ENCODE measurements around the gene ADAMTS18.

ADAMTS18 gene

DNA sequence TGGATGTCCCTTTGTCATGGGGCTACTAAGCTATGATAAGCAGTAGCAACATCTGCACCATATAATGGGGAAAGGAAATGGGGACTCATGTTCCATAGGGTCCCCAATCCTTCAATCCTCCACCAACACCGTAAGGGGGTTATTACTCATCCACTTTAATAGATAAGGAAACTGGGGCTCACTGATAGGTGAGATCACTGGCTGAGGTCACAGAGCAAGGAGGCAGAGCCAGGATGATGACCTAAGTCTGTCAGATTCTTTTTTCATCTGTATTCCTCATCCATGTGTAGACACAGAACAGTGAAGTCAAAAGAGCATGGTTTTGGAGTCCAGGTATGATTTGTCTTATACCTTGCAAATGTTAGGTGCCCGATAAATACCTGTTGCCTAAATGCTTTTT, 10.5 kb upstream of the ADAMTS18 start:
- no peak for TF ChIP-seq CTCF (IDR thresholded peaks at IDR 0.05; ENCODE audit: poor library complexity, severe bottlenecking)

DNA sequence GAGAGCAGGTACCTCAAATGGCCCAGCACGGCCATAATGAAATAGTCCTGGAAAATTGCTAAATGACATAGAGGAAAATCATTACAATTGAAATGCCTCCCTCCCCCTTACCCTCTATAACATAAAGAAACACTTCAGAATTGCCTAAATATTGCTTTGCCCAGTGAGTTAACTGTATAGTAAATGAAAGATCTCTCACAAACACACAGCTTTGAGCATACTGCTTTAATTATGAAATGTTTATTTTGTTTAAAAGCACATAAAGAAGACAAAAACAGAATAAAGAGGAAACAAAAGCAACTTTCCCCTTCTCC, 9.3 kb upstream of the ADAMTS18 start:
- ATAC-seq (ENCODE audit: low read depth) (no peak), DNase-seq (ENCODE audit: low spot score) (no peak)
- no peak overlapping the region for H3K4me3 ChIP-seq (ENCODE audit: severe bottlenecking)
- TF ChIP-seq CTCF (IDR thresholded peaks at IDR 0.05; ENCODE audit: poor library complexity, severe bottlenecking) = no peak
- no peaks in the 10 kb centered on the region for H3K36me3 ChIP-seq (ENCODE audit: low read depth)
- H3K9me3 ChIP-seq (ENCODE audit: severe bottlenecking) = no peaks in the 10 kb centered on the region
- H3K27ac ChIP-seq (ENCODE audit: poor library complexity, severe bottlenecking) = no peak overlapping the region
- H3K4me1 ChIP-seq (ENCODE audit: insufficient read depth, poor library complexity, severe bottlenecking) = no peaks in the 10 kb centered on the region
- peaks cover 38% of the 10 kb centered on the region for H3K27me3 ChIP-seq (ENCODE audit: insufficient read depth, poor library complexity, severe bottlenecking)

More for the DNA sequence above, 10.5 kb upstream of the ADAMTS18 start:
- Histone ChIP-seq H3K4me1 (ENCODE audit: insufficient read depth, poor library complexity, severe bottlenecking) (no peaks in the 10 kb centered on the region), H3K36me3 (ENCODE audit: low read depth) (no peaks in the 10 kb centered on the region), H3K9me3 (ENCODE audit: severe bottlenecking) (no peaks in the 10 kb centered on the region), H3K4me3 (ENCODE audit: severe bottlenecking) (no peak overlapping the region), H3K27ac (ENCODE audit: poor library complexity, severe bottlenecking) (no peak overlapping the region), H3K27me3 (ENCODE audit: insufficient read depth, poor library complexity, severe bottlenecking) (peaks cover 29% of the 10 kb centered on the region)
- ATAC-seq (ENCODE audit: low read depth) (no peak), DNase-seq (ENCODE audit: low spot score) (no peak)

- Histone ChIP-seq H3K27ac (ENCODE audit: poor library complexity, severe bottlenecking) (no peak overlapping the region), H3K36me3 (ENCODE audit: low read depth) (no peaks in the 10 kb centered on the region), H3K4me3 (ENCODE audit: severe bottlenecking) (no peak overlapping the region), H3K4me1 (ENCODE audit: insufficient read depth, poor library complexity, severe bottlenecking) (no peaks in the 10 kb centered on the region), H3K27me3 (ENCODE audit: insufficient read depth, poor library complexity, severe bottlenecking) (peaks cover 41% of the 10 kb centered on the region), H3K9me3 (ENCODE audit: severe bottlenecking) (no peaks in the 10 kb centered on the region)
- no peak for TF ChIP-seq CTCF (IDR thresholded peaks at IDR 0.05; ENCODE audit: poor library complexity, severe bottlenecking)
- ATAC-seq (ENCODE audit: low read depth) = no peak
- DNase-seq (ENCODE audit: low spot score) = no peak
These were observed 8.7 kb upstream of the ADAMTS18 start for GRCh38 chr16:77443357-77444146.

DNA sequence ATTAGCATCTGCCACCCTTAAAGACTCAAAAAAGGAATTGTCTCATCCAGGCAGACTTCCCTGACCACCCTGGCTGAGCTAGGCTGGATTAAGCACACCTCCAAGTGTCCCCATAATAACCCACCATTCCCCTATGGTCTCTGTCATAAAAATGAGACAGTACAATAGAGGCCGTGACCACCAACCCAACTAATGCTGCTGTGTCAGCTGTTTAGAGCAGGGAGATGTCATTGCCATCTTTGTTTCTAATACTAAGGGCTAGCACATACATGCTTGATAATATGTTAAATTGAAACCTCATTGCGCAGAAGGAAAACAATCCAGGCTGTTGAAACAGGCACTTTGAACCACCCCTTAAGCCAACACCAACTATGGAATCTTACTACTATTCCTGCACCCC, 7.2 kb upstream of the ADAMTS18 start:
- H3K36me3 ChIP-seq (ENCODE audit: low read depth) = no peaks in the 10 kb centered on the region
- no peak overlapping the region for H3K4me3 ChIP-seq (ENCODE audit: severe bottlenecking)
- H3K27me3 ChIP-seq (ENCODE audit: insufficient read depth, poor library complexity, severe bottlenecking) = peaks cover 48% of the 10 kb centered on the region
- H3K4me1 ChIP-seq (ENCODE audit: insufficient read depth, poor library complexity, severe bottlenecking) = no peaks in the 10 kb centered on the region
- DNase-seq (ENCODE audit: low spot score) (no peak), ATAC-seq (ENCODE audit: low read depth) (no peak)
- H3K9me3 ChIP-seq (ENCODE audit: severe bottlenecking) = no peaks in the 10 kb centered on the region
- TF ChIP-seq CTCF (IDR thresholded peaks at IDR 0.05; ENCODE audit: poor library complexity, severe bottlenecking) = no peak
- H3K27ac ChIP-seq (ENCODE audit: poor library complexity, severe bottlenecking) = no peak overlapping the region

DNA sequence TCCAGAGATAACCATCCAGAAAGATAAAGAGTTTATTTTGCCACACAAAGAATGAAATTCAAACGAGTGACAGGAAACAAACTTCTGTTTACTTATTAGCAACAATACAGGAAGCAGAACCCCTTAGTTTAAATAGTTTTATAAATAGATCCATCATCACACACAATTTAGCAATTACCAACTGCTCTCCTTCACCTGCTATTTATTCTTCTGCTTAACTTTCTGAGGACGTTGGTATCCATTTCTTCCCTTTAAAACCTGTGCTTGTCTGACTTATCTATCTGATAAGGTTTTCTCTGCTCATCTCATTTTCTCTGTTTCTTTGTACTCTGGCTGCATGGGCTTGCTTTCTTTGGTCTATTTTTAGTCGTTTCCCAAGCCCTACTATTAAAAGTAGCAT, 4.3 kb upstream of the ADAMTS18 start:
- Histone ChIP-seq H3K27ac (ENCODE audit: poor library complexity, severe bottlenecking) (no peak overlapping the region), H3K27me3 (ENCODE audit: insufficient read depth, poor library complexity, severe bottlenecking) (peaks cover 66% of the 10 kb centered on the region), H3K9me3 (ENCODE audit: severe bottlenecking) (no peaks in the 10 kb centered on the region), H3K4me3 (ENCODE audit: severe bottlenecking) (no peak overlapping the region), H3K36me3 (ENCODE audit: low read depth) (no peaks in the 10 kb centered on the region), H3K4me1 (ENCODE audit: insufficient read depth, poor library complexity, severe bottlenecking) (no peaks in the 10 kb centered on the region)
- DNase-seq (ENCODE audit: low spot score) (no peak), ATAC-seq (ENCODE audit: low read depth) (no peak)
- no peak for TF ChIP-seq CTCF (IDR thresholded peaks at IDR 0.05; ENCODE audit: poor library complexity, severe bottlenecking)
